SK-N-SH treated with all-trans-retinoic acid at 6 μM for 48 hours (cell line): ENCODE results near the gene PTPRS.

Experiments
- BACH2 ChIP-seq: fragments of 250-450 bp; sonication (Bioruptor Pico); IDR thresholded peaks from 2 replicates; pipeline ENCODE4 v1.9.0; 2021; ENCODE audit warnings: mild to moderate bottlenecking, borderline replicate concordance
- CSDC2 ChIP-seq: fragments of 250-450 bp; sonication (Bioruptor Pico); IDR thresholded peaks from 2 replicates; pipeline ENCODE4 v1.5.0; 2020; ENCODE audit warnings: mild to moderate bottlenecking, moderate library complexity
- ISL1 ChIP-seq: fragments of 250-450 bp; sonication (Bioruptor Pico); IDR thresholded peaks from 2 replicates; pipeline ENCODE4 v2.1.2; 2022; ENCODE audit warnings: mild to moderate bottlenecking, moderate library complexity
- OSR1 ChIP-seq: fragments of 250-450 bp; sonication (Bioruptor Pico); IDR thresholded peaks from 2 replicates; pipeline ENCODE4 v1.8.0; 2022; ENCODE audit warnings: moderate library complexity, mild to moderate bottlenecking, inconsistent platforms
- PATZ1 ChIP-seq: fragments of 250-450 bp; sonication (Bioruptor Pico); IDR thresholded peaks from 2 replicates; pipeline ENCODE4 v1.8.0; 2020; ENCODE audit warnings: mild to moderate bottlenecking, moderate library complexity, borderline replicate concordance
- PPARA ChIP-seq: fragments of 250-450 bp; sonication (Bioruptor Pico); IDR thresholded peaks from 2 replicates; pipeline ENCODE4 v1.5.0; 2020; ENCODE audit warnings: mild to moderate bottlenecking, borderline replicate concordance
- RARB ChIP-seq: fragments of 250-450 bp; sonication (Bioruptor Pico); IDR thresholded peaks from 2 replicates; pipeline ENCODE4 v1.8.0; 2021; ENCODE audit warnings: mild to moderate bottlenecking, moderate library complexity
- SNAI2 ChIP-seq: fragments of 250-450 bp; sonication (Bioruptor Pico); IDR thresholded peaks from 2 replicates; pipeline ENCODE4 v1.5.0; 2020; ENCODE audit warnings: mild to moderate bottlenecking, moderate library complexity
- ZNF565 ChIP-seq: fragments of 450-650 bp; formaldehyde crosslinking; conservative IDR thresholded peaks from 2 replicates; pipeline ENCODE4 v1.5.0; 2020; ENCODE audit warnings: low read depth, mild to moderate bottlenecking, moderate library complexity

GRCh38 chr19:5337126-5337525 is 3.5 kb downstream of the PTPRS start:
- TF ChIP-seq CSDC2 (no peak), RARB (CRISPR knock-in tag) (no peak), ISL1 (CRISPR knock-in tag) (no peak), SNAI2 (CRISPR knock-in tag) (no peak), PPARA (CRISPR knock-in tag) (no peak), OSR1 (CRISPR knock-in tag) (no peak), PATZ1 (CRISPR knock-in tag) (no peak), BACH2 (CRISPR knock-in tag) (no peak), ZNF565 (no peak)
